K562 (cell line): Measurements from ENCODE around the gene ADGRF5. TPM values are rescaled to one million over a fixed set of nuclear protein-coding genes. Genes with fewer than 3 reads are reported as not detected.

Experiments
- AFF4 ChIP-seq: sonication (generic); formaldehyde crosslinking; IDR thresholded peaks from 2 replicates; pipeline ENCODE4 v1.8.0; 2023; ENCODE audit warnings: mild to moderate bottlenecking, missing genetic modification reagents
- ATF1 ChIP-seq, 2 experiments: fragments of 450-650 bp in 1 of 2; IDR thresholded peaks; 2 replicates each; pipeline ENCODE4 v1.6.1; 2016; ENCODE audit warnings: missing compliant biosample characterization in 1 of 2, missing genetic modification characterization in 1 of 2
- MYNN ChIP-seq, 2 experiments: sonication (generic); formaldehyde crosslinking in 1 of 2; IDR thresholded peaks; 2 replicates each; pipeline versions ENCODE4 v1.5.0 to v1.6.1; 2016 to 2020; ENCODE audit warnings: antibody characterized with exemption in 1 of 2, missing genetic modification reagents in 1 of 2
- NCOA6 ChIP-seq: fragments of 450-650 bp; IDR thresholded peaks from 2 replicates; pipeline ENCODE4 v1.6.1; 2017; ENCODE audit warnings: mild to moderate bottlenecking
- POLR2B ChIP-seq: fragments of 450-650 bp; IDR thresholded peaks from 2 replicates; pipeline ENCODE4 v1.6.1; 2018; ENCODE audit warnings: low read depth; ENCODE audit not compliant: partially characterized antibody
- SIN3B ChIP-seq: fragments of 450-650 bp; IDR thresholded peaks from 2 replicates; pipeline ENCODE4 v1.6.1; 2017; ENCODE audit warnings: low read depth, mild to moderate bottlenecking, moderate library complexity
- THAP12 ChIP-seq: fragments of 250-450 bp; sonication (Bioruptor Pico); IDR thresholded peaks from 2 replicates; pipeline ENCODE4 v1.9.0; 2021; ENCODE audit warnings: mild to moderate bottlenecking, inconsistent platforms
- ZNF407 ChIP-seq: fragments of 450-650 bp; IDR thresholded peaks from 2 replicates; pipeline ENCODE4 v1.6.1; 2016; ENCODE audit warnings: low read depth
- ZNF589 ChIP-seq: fragments of 200-800 bp; sonication (Bioruptor generic); IDR thresholded peaks from 2 replicates; pipeline ENCODE4 v1.6.1; 2016; ENCODE audit warnings: low read depth, missing genetic modification characterization, missing compliant biosample characterization
- ZNF785 ChIP-seq: fragments of 250-450 bp; sonication (Bioruptor Pico); IDR thresholded peaks from 2 replicates; pipeline ENCODE4 v1.4.0; 2020; ENCODE audit warnings: mild to moderate bottlenecking
- polyA plus RNA-seq, 8 experiments: library from polyadenylated mRNA; depleted of rRNA in 4 of 8; stranded (reverse) in 5 of 8; unstranded in 3 of 8; fragments of >200 nt; fragmentation: Nextera tagmentation in 2 of 8; fragmentation: Illumina TruSeq in 1 of 8; extraction: Ambion mirVana in 2 of 8; extraction: Trizol in 1 of 8; gene quantifications; 2 replicates each; pipeline versions ENCODE4 v1.2.1 to v1.2.3, GENCODE V29; 2011 to 2014; ENCODE audit warnings: inconsistent platforms in 1 of 8, missing spikeins in 1 of 8
- total RNA-seq, 7 experiments: library from RNA; depleted of rRNA in 6 of 7; stranded (reverse); fragments of >200 nt in 6 of 7; fragmentation: Illumina TruSeq in 2 of 7; extraction: Trizol in 2 of 7; gene quantifications; 2 replicates each; pipeline versions ENCODE4 v1.2.1 to v1.2.3, GENCODE V29; 2011 to 2021; ENCODE audit warnings: low replicate concordance in 1 of 7

Gene ADGRF5
- total and polyA plus RNA-seq, 9 of the 15 experiments (the other 6 are each of a cell fraction or from before 2014, with no cell fraction given): 0.07 TPM; not detected in 8

GRCh38 chr6:46967826-46968349, 46.1 kb upstream of the ADGRF5 start (continued):
- TF ChIP-seq ZNF407 (no peak), POLR2B (no peak), AFF4 (CRISPR knock-in tag) (no peak), ZNF589 (CRISPR knock-in tag) (no peak), MYNN (IDR thresholded peaks at IDR 0.05) (no peak), MYNN (CRISPR knock-in tag; IDR thresholded peaks at IDR 0.05) (no peak), ZNF785 (no peak), NCOA6 (no peak), ATF1 (CRISPR knock-in tag; IDR thresholded peaks at IDR 0.05) (no peak), ATF1 (tag; IDR thresholded peaks at IDR 0.05) (no peak), THAP12 (CRISPR knock-in tag) (no peak), SIN3B (no peak)
